ENCODE results near the gene SEMA4C. TPM values are rescaled to one million over a fixed set of nuclear protein-coding genes. Genes with fewer than 3 reads are reported as not detected.

SEMA4C gene
- total RNA-seq, 1 donor from 2014 or later, result 279 TPM

- DNase-seq (ENCODE audit: low spot score), result no peak
- no peaks in the 10 kb centered on the region for H3K36me3 Mint-ChIP-seq (ENCODE audit: low read depth, unreplicated experiment)
- peaks cover 45% of the 10 kb centered on the region for H3K4me1 Mint-ChIP-seq (ENCODE audit: unreplicated experiment)
- peak overlapping the region; percentile 21 for H3K4me3 Mint-ChIP-seq (ENCODE audit: unreplicated experiment)
- no peaks in the 10 kb centered on the region for H3K9me3 Mint-ChIP-seq (ENCODE audit: unreplicated experiment)
- no peak for TF ChIP-seq CTCF (IDR thresholded peaks at IDR 0.05; ENCODE audit: unreplicated experiment)
- H3K27me3 Mint-ChIP-seq (ENCODE audit: unreplicated experiment), result peaks cover 17% of the 10 kb centered on the region
- H3K27ac Mint-ChIP-seq (ENCODE audit: unreplicated experiment), result peak overlapping the region; percentile 64
Measured at GRCh38 chr2:96895032-96895745, 25.3 kb upstream of the SEMA4C start.

- TF ChIP-seq CTCF (IDR thresholded peaks at IDR 0.05; ENCODE audit: unreplicated experiment), result no peak
- Mint-ChIP-seq H3K4me1 (ENCODE audit: unreplicated experiment) (peaks cover 46% of the 10 kb centered on the region), H3K27ac (ENCODE audit: unreplicated experiment) (no peak overlapping the region), H3K4me3 (ENCODE audit: unreplicated experiment) (no peak overlapping the region), H3K9me3 (ENCODE audit: unreplicated experiment) (no peaks in the 10 kb centered on the region), H3K27me3 (ENCODE audit: unreplicated experiment) (peaks cover 20% of the 10 kb centered on the region), H3K36me3 (ENCODE audit: low read depth, unreplicated experiment) (no peaks in the 10 kb centered on the region)
- no peak for DNase-seq (ENCODE audit: low spot score)
Measured at GRCh38 chr2:96894151-96894531, 24.3 kb upstream of the SEMA4C start.

- peaks cover 21% of the 10 kb centered on the region for H3K27me3 Mint-ChIP-seq (ENCODE audit: unreplicated experiment)
- TF ChIP-seq CTCF (IDR thresholded peaks at IDR 0.05; ENCODE audit: unreplicated experiment), result no peak
- H3K9me3 Mint-ChIP-seq (ENCODE audit: unreplicated experiment), result no peaks in the 10 kb centered on the region
- H3K4me1 Mint-ChIP-seq (ENCODE audit: unreplicated experiment), result peaks cover 46% of the 10 kb centered on the region
- H3K36me3 Mint-ChIP-seq (ENCODE audit: low read depth, unreplicated experiment), result no peaks in the 10 kb centered on the region
- no peak for DNase-seq (ENCODE audit: low spot score)
- H3K4me3 Mint-ChIP-seq (ENCODE audit: unreplicated experiment), result peak overlapping the region; percentile 31
- H3K27ac Mint-ChIP-seq (ENCODE audit: unreplicated experiment), result peak overlapping the region; percentile 19
Measured at GRCh38 chr2:96893289-96894150, 23.6 kb upstream of the SEMA4C start.

GRCh38 chr2:96891591-96892333 is 21.9 kb upstream of the SEMA4C start:
- Mint-ChIP-seq H3K4me3 (ENCODE audit: unreplicated experiment) (no peak overlapping the region), H3K4me1 (ENCODE audit: unreplicated experiment) (peaks cover 45% of the 10 kb centered on the region), H3K36me3 (ENCODE audit: low read depth, unreplicated experiment) (no peaks in the 10 kb centered on the region), H3K9me3 (ENCODE audit: unreplicated experiment) (no peaks in the 10 kb centered on the region), H3K27me3 (ENCODE audit: unreplicated experiment) (peaks cover 17% of the 10 kb centered on the region), H3K27ac (ENCODE audit: unreplicated experiment) (peak overlapping the region; percentile 37)
- DNase-seq (ENCODE audit: low spot score), result no peak
- TF ChIP-seq CTCF (IDR thresholded peaks at IDR 0.05; ENCODE audit: unreplicated experiment), result no peak

Data from endothelial cell (in vitro differentiated cells).